Peyer's patch (tissue), 4 donors: ENCODE data around the gene GORASP1.

Source experiments
- CTCF ChIP-seq, 6 experiments: fragments of 450-650 bp in 4 of 6; fragments of 200-600 bp in 2 of 6; sonication (generic) in 1 of 6; IDR thresholded peaks; one replicate each; pipeline ENCODE4 v1.5.1; 2017 to 2019; ENCODE audit warnings: antibody characterized with exemption in 6 of 6, mild to moderate bottlenecking in 3 of 6, moderate library complexity in 1 of 6
- POLR2A ChIP-seq, 2 donors: fragments of 450-650 bp; IDR thresholded peaks; one replicate each; pipeline ENCODE4 v1.5.1; 2017; ENCODE audit warnings: antibody characterized with exemption in 2 of 2, mild to moderate bottlenecking in 2 of 2, moderate library complexity in 2 of 2

GRCh38 chr3:39053696-39054095, 53.7 kb downstream of the GORASP1 start:
- no peak for TF ChIP-seq CTCF (IDR thresholded peaks at IDR 0.05)
- TF ChIP-seq POLR2A (IDR thresholded peaks at IDR 0.05), result no peak
